Hepatocyte (in vitro differentiated cells): Measurements from ENCODE around the gene SLC12A7.

ENCODE experiments used
- CTCF ChIP-seq: fragments of 200-600 bp; sonication (generic); IDR thresholded peaks from 2 replicates; pipeline ENCODE4 v1.5.1; 2016; ENCODE audit warnings: antibody characterized with exemption, mild to moderate bottlenecking; ENCODE audit not compliant: poor library complexity
- EZH2 ChIP-seq: fragments of 200-600 bp; sonication (generic); IDR thresholded peaks from 2 replicates; pipeline ENCODE4 v1.6.1; 2016; ENCODE audit warnings: antibody characterized with exemption, mild to moderate bottlenecking, borderline replicate concordance

- TF ChIP-seq CTCF, result no peak
- TF ChIP-seq EZH2, result no peak
Measured at GRCh38 chr5:1045960-1046560, 65.8 kb downstream of the SLC12A7 start.
